PC-9 (cell line): ENCODE measurements around the gene DPEP3.

Source experiments
- EZH2 ChIP-seq: fragments of 200-600 bp; sonication (generic); IDR thresholded peaks from 2 replicates; pipeline ENCODE4 v1.8.0; 2017; ENCODE audit warnings: antibody characterized with exemption, low read depth
- TF ChIP-seq, protein P1 (sequence below): fragments of 200-600 bp; sonication (generic); conservative IDR thresholded peaks from 2 replicates; pipeline ENCODE4 v1.6.1; 2017; ENCODE audit warnings: mixed run types, antibody characterized with exemption, mild to moderate bottlenecking, moderate library complexity

DNA sequence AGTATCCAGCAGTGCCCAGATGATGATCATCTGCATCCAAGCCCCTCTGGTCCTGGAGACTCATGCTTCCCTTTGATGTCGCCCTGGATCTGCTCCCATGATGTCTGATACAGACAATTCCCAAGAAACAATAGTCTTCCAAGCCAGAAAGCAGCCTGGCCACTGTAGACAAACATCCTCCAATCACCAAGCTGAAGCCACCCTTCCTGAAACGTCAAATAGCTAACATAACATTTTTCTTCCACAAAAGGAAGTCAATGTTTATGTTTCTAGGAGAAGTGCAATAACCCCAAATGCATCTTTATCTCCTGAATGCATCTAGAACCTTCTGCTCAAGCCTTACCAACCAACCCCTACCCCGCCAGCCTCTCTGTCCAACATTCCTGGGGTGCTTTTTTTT is 20.2 kb upstream of the DPEP3 start:
- TF ChIP-seq, protein P1, sequence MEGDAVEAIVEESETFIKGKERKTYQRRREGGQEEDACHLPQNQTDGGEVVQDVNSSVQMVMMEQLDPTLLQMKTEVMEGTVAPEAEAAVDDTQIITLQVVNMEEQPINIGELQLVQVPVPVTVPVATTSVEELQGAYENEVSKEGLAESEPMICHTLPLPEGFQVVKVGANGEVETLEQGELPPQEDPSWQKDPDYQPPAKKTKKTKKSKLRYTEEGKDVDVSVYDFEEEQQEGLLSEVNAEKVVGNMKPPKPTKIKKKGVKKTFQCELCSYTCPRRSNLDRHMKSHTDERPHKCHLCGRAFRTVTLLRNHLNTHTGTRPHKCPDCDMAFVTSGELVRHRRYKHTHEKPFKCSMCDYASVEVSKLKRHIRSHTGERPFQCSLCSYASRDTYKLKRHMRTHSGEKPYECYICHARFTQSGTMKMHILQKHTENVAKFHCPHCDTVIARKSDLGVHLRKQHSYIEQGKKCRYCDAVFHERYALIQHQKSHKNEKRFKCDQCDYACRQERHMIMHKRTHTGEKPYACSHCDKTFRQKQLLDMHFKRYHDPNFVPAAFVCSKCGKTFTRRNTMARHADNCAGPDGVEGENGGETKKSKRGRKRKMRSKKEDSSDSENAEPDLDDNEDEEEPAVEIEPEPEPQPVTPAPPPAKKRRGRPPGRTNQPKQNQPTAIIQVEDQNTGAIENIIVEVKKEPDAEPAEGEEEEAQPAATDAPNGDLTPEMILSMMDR = no peak
- TF ChIP-seq EZH2 = no peak
